Esophagus squamous epithelium (tissue), 5 donors: Measurements from ENCODE around the gene CALB2. TPM values are rescaled to one million over a fixed set of nuclear protein-coding genes. Genes with fewer than 3 reads are reported as not detected.

Source experiments
- DNase-seq: peaks from one replicate; lab custom pipeline; 2025; lab: John Stamatoyannopoulos, UW
- H3K27ac ChIP-seq, 4 donors: fragments of 200-600 bp; sonication (generic); one replicate each; pipeline ENCODE4 v1.5.1; 2016 to 2019; ENCODE audit warnings: mild to moderate bottlenecking in 1 of 4
- H3K27me3 ChIP-seq, 4 donors: fragments of 200-600 bp; sonication (generic); 1 replicate in 3 of 4; 2 replicates in 1 of 4; pipeline versions ENCODE4 v1.5.1 to v1.6.0; 2017 to 2021; ENCODE audit warnings: antibody characterized with exemption in 1 of 4
- H3K36me3 ChIP-seq, 3 donors: fragments of 200-600 bp; sonication (generic); one replicate each; pipeline ENCODE4 v1.5.1; 2016 to 2019
- H3K4me1 ChIP-seq, 3 donors: fragments of 200-600 bp; sonication (generic); one replicate each; pipeline ENCODE4 v1.5.1; 2017 to 2019
- H3K4me3 ChIP-seq, 4 donors: fragments of 200-600 bp; sonication (generic); 1 replicate in 3 of 4; 2 replicates in 1 of 4; pipeline ENCODE4 v1.5.1; 2016 to 2019; ENCODE audit warnings: mild to moderate bottlenecking in 2 of 4, moderate library complexity in 1 of 4
- H3K9me3 ChIP-seq, 3 donors: fragments of 200-600 bp; sonication (generic); one replicate each; pipeline ENCODE4 v1.5.1; 2016 to 2019
- POLR2A ChIP-seq, 4 donors: fragments of 450-650 bp; IDR thresholded peaks; one replicate each; pipeline ENCODE4 v1.6.1; 2017; ENCODE audit warnings: antibody characterized with exemption in 4 of 4, mild to moderate bottlenecking in 4 of 4, moderate library complexity in 3 of 4
- WGBS, 2 donors: methylation state at CpG; one replicate each; pipeline ENCODE4 v1.1.5; 2018; 5-methylcytosine and 5-hydroxymethylcytosine counted together
- intact Hi-C: fragments of 100-400 bp; cut with DNase I; formaldehyde crosslinking; loops from one replicate; pipeline ENCODE4 v1.15.0; 2022
- total RNA-seq, 4 donors: library from RNA; depleted of rRNA; stranded (reverse); fragments of >200 nt; gene quantifications; one replicate each; pipeline ENCODE4 v1.1.0, GENCODE V29; 2016
- TF ChIP-seq, protein P1 (sequence below), 6 experiments: fragments of 450-650 bp in 4 of 6; fragments of 200-600 bp in 2 of 6; sonication (generic) in 2 of 6; IDR thresholded peaks; one replicate each; pipeline ENCODE4 v1.5.1; 2016 to 2019; ENCODE audit warnings: antibody characterized with exemption in 6 of 6, mild to moderate bottlenecking in 4 of 6, moderate library complexity in 4 of 6
- donor health status: DM: yes; HTN: yes; CAD: no.

The CALB2 gene
- total RNA-seq, 4 donors from 2014 or later, result 0.35 to 3.8 (median 2.4) TPM

DNA sequence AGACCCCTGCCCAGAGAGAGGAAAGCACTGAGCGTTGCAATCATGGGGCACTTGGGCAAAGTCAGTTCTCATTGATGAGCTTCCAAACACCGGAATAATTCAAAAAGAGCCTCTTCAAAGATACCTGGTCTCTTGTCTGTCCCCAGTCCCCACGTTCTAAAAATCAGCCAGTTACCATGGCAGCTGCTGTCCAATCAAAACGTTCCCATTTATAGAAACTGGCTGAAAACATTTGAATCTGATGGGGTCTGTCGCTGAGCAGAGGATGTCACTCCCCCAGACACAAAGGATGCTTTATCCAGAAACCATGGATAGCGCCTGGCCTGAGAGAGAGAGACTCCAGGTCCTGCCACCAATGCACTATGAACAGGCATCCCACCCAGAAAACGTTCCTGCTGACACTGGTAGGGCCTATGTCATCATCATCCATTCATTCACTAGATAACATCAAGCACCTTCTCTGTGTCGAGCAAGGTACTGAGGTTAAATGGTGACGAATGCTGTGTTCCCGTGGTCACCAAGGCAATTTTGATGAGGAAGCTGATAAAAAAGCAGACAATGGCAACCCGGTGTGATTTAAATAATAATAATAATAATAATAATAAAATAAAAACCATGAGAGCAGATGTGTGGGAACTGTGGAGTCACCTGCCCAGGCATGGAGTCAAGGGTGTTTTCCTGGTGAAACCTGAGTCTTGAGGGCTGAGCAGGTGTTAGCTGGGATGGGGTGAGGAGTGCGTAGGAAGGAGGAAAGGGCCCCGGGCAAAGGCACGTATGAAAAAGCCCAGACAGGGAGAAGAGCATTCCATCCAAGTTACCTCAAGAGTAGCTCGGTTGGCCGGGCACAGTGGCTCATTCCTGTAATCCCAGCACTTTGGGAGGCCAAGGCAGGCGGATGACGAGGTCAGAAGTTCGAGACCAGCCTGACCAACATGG is 19.0 kb upstream of the CALB2 start:
- intact Hi-C loops, result no loop called here
- WGBS, 2 donors, result 50 to 52% methylated on average over 19 of the region's 19 CpGs
- no peak for DNase-seq

DNA sequence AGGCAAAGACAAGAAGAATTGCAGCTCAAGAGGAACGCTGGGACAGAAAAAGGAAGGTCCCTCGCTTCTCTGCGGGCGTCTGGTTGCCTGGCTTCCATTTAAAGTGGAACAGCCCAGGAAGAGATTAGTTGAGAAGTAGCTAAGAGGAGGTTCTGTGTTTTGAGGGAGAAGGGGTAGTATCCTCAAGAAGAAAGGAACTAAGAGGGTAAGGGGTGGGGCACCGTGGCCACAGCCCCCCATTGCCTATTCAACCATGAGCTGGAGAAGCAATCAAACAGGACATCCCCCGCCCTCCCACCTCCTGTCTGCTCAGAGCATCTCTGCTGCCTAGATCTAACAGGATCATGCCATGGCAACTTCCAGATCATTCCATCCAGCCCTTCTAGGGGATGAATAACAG is 18.1 kb upstream of the CALB2 start:
- peaks cover 0 to 22% (median 0%) of the 10 kb centered on the region in 4 donors for H3K27me3 ChIP-seq
- no peak for DNase-seq
- H3K4me1 ChIP-seq, result peaks cover 0 to 14% (median 0%) of the 10 kb centered on the region in 3 donors
- no peak for TF ChIP-seq POLR2A (IDR thresholded peaks at IDR 0.05)
- TF ChIP-seq, protein P1, sequence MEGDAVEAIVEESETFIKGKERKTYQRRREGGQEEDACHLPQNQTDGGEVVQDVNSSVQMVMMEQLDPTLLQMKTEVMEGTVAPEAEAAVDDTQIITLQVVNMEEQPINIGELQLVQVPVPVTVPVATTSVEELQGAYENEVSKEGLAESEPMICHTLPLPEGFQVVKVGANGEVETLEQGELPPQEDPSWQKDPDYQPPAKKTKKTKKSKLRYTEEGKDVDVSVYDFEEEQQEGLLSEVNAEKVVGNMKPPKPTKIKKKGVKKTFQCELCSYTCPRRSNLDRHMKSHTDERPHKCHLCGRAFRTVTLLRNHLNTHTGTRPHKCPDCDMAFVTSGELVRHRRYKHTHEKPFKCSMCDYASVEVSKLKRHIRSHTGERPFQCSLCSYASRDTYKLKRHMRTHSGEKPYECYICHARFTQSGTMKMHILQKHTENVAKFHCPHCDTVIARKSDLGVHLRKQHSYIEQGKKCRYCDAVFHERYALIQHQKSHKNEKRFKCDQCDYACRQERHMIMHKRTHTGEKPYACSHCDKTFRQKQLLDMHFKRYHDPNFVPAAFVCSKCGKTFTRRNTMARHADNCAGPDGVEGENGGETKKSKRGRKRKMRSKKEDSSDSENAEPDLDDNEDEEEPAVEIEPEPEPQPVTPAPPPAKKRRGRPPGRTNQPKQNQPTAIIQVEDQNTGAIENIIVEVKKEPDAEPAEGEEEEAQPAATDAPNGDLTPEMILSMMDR (IDR thresholded peaks at IDR 0.05), result no peak
- no peaks in the 10 kb centered on the region for H3K9me3 ChIP-seq
- H3K27ac ChIP-seq, result no peak overlapping the region
- no peaks in the 10 kb centered on the region for H3K36me3 ChIP-seq
- intact Hi-C loops, result no loop called here
- no peak overlapping the region for H3K4me3 ChIP-seq
- WGBS, 2 donors, result 67 to 75% methylated on average over 4 of the region's 6 CpGs

More for the DNA sequence above, 19.0 kb upstream of the CALB2 start:
- Histone ChIP-seq H3K27me3 (peaks cover 0 to 22% (median 0%) of the 10 kb centered on the region in 4 donors), H3K4me1 (peaks cover 0 to 14% (median 0%) of the 10 kb centered on the region in 3 donors), H3K27ac (no peak overlapping the region), H3K4me3 (no peak overlapping the region), H3K36me3 (no peaks in the 10 kb centered on the region), H3K9me3 (no peaks in the 10 kb centered on the region)
- TF ChIP-seq POLR2A (IDR thresholded peaks at IDR 0.05), result no peak
- TF ChIP-seq, protein P1 (IDR thresholded peaks at IDR 0.05), result no peak

DNA sequence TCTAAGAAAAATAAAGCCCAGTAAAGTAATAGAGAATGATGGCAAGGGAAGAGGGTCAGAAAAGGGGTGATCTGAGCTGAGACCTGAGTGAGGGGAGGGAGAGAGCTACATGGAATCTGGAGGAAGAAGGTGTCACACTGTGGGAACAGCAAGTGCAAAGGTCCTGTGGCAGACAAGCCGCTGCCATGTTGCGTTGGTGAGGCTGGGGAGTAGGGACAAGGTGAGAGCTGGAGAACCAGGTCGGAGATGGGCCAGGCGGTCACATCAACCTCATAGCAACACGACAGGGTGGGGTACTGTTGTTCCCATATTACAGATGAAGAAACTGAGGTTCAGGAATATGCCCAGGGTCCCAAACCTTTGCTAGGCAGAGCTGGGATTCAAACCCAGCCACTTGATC is 16.6 kb upstream of the CALB2 start:
- TF ChIP-seq POLR2A (IDR thresholded peaks at IDR 0.05), result no peak
- TF ChIP-seq, protein P1 (IDR thresholded peaks at IDR 0.05), result no peak

DNA sequence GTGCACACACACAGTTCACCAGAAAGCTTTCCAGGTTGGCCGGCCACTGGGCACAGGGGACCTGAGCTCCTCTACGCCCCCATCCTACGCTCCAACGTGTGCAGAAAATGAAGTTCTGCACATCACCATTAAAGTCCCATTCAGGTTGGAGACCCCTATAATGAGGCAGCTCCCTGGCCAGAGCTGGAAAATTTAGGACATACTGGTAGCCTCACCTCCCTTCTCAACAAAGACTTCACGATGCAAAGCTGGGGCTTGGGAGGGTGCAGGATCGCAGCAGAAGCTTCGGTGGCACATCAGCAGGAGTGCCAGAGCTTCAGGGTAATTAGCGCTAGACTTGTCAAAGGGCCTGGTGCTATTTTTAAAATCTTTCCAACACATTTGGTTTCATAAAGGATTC is 15.4 kb upstream of the CALB2 start:
- TF ChIP-seq, protein P1 (IDR thresholded peaks at IDR 0.05), result no peak
- no peak for TF ChIP-seq POLR2A (IDR thresholded peaks at IDR 0.05)
- no peak overlapping the region for H3K4me3 ChIP-seq
- intact Hi-C loops, result no loop called here
- H3K27ac ChIP-seq, result no peak overlapping the region
- no peak for DNase-seq
- peaks cover 0 to 3% (median 0%) of the 10 kb centered on the region in 3 donors for H3K4me1 ChIP-seq
- no peaks in the 10 kb centered on the region for H3K9me3 ChIP-seq
- H3K36me3 ChIP-seq, result no peaks in the 10 kb centered on the region
- peaks cover 0 to 25% (median 0%) of the 10 kb centered on the region in 4 donors for H3K27me3 ChIP-seq
- 74 to 91% methylated on average over 8 of the region's 8 CpGs for WGBS, 2 donors

More for the DNA sequence above, 16.6 kb upstream of the CALB2 start:
- intact Hi-C loops, result no loop called here
- H3K4me3 ChIP-seq, result no peak overlapping the region
- no peaks in the 10 kb centered on the region for H3K36me3 ChIP-seq
- peaks cover 0 to 22% (median 0%) of the 10 kb centered on the region in 4 donors for H3K27me3 ChIP-seq
- H3K27ac ChIP-seq, result no peak overlapping the region
- 87 to 88% methylated on average over 5 of the region's 5 CpGs for WGBS, 2 donors
- DNase-seq, result no peak
- peaks cover 0 to 14% (median 0%) of the 10 kb centered on the region in 3 donors for H3K4me1 ChIP-seq
- no peaks in the 10 kb centered on the region for H3K9me3 ChIP-seq

DNA sequence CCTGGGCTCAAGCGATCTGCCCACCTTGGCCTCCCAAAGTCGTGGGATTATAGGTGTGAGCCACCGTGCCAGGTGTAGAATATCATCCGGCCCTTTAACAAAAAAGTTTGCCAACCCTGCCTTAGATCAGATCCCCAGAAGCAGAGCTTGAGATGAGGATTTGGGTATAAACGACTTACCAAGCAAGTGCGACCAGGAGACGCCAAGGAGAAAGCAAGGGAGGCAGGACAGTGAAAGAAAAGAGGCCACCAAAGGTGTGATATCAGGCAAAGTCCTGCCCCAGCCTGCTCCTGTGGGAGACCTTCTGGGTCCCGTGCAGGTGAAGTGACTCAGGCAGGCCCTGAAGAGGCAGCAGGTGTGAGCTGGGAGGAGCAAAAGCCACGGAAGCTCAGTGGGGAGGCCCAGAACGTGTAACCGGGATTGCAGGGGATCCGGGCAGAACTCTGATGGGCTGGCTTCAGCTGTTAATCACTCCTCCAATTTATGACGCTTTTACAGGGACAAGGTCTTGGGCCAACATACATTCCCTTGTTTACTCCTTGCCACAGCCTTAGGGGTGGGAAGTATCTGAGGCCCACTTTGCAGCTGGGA is 14.1 kb upstream of the CALB2 start:
- 30 to 55% methylated on average over 6 to 8 of the region's 13 CpGs for whole genome bisulfite sequencing, 2 donors
- H3K27ac ChIP-seq, result no peak overlapping the region
- no peaks in the 10 kb centered on the region for H3K4me1 ChIP-seq
- TF ChIP-seq POLR2A (IDR thresholded peaks at IDR 0.05), result no peak
- TF ChIP-seq, protein P1 (IDR thresholded peaks at IDR 0.05), result no peak
- H3K27me3 ChIP-seq, result peaks cover 0 to 18% (median 0%) of the 10 kb centered on the region in 4 donors
- intact Hi-C loops, result no loop called here
- no peaks in the 10 kb centered on the region for H3K9me3 ChIP-seq
- H3K36me3 ChIP-seq, result no peaks in the 10 kb centered on the region
- H3K4me3 ChIP-seq, result no peak overlapping the region
- no peak for DNase-seq
